Stimulated activated CD4-positive, alpha-beta T cell treated with anti-CD3 and anti-CD28 coated beads, Interleukin-1b, Interleukin-23, amount 100 ng/mL, for 24 hours (primary cell): Measurements from ENCODE around the gene ZNF778.

Experiments used
- DNase-seq, 4 experiments: peaks; one replicate each; pipeline ENCODE4 v3.0.0-alpha.2; 2020; ENCODE audit warnings: low read depth in 4 of 4, low spot score in 1 of 4

The ZNF778 gene

DNA sequence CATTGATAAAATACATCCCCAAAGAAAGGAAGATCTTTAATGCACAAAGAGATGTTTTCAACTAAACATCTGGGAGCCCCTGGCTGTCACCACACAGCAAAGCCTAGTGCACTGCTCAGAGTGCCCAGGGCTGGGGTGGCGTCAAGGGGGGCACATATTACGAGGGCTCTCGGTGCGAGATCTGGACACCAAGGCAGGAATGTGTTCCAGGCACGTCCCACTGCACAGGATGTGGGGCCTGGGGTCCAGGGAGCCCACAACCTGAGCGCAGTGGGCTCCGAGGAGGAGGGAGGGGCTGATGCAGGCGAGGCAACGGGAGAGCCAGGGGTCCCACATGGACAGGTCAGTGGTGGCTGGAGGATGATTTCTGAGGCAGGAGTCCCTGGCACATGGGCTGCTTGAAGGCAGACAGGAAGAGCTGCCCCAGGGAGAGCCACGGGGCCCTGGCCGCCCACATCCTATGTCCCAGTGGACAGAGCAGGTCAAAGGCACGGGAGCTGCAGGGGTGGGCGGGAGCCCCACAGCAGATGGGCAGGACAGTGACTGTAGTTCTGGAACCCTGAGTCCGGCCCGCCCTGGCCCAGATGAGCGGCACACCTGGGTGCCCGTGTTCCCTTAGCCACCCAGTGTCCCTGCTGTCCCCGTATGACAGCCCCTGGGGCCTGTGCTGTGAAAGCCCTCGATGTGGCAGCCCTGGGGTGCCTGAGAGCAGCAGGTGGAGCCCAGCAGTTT is 56.4 kb downstream of the ZNF778 start:
- no peak for DNase-seq

DNA sequence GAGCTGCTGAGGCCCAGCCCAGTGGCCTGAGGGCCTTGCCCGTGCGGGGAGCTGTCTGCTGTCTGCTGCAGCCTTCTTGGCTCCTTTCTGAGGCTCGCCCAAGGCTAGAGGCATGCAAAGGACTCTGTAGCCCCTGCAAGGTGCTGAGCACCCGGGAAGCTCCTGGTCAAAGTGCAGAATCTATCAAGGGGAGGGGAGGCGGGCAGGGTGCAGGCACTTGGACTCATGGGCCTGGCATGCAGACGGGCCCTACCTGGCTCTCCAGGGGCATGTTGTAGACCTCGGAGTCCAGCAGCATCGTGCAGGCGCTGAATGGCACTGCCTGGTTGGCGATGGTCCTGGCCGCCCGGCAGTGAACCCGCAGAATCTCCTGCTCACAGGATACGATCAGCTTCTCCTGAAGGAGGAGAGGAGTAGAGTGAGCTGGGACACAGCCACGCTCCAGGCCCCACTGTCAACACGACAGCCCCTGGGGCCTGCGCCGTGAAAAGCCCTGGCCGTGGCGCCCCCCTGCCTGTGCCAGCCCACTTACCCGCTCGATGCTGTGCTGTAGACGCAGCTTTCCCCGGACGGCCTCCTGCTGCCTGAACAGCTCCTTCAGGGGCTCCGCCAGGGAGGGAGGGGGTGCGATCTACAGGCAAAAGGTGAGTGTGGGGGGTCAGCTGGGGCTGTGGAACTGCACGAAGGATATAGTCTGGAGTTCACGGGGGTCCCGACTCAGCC is 57.2 kb downstream of the ZNF778 start:
- no peak for DNase-seq

DNA sequence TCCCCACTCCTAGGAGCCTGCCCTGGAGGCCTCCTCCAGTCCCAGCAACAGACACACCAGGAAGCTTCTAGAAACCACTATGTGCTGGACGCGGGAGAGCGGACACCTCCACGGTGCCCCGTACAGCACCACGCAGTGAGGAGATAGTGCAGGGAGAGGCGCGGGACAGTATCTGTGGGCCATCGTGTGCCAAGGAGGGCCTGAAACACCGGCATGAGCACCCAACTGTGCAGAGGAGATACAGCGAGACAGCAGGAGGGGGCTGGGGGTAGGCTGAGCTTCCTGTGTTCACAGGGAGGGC is 57.7 kb downstream of the ZNF778 start:
- no peak for DNase-seq

DNA sequence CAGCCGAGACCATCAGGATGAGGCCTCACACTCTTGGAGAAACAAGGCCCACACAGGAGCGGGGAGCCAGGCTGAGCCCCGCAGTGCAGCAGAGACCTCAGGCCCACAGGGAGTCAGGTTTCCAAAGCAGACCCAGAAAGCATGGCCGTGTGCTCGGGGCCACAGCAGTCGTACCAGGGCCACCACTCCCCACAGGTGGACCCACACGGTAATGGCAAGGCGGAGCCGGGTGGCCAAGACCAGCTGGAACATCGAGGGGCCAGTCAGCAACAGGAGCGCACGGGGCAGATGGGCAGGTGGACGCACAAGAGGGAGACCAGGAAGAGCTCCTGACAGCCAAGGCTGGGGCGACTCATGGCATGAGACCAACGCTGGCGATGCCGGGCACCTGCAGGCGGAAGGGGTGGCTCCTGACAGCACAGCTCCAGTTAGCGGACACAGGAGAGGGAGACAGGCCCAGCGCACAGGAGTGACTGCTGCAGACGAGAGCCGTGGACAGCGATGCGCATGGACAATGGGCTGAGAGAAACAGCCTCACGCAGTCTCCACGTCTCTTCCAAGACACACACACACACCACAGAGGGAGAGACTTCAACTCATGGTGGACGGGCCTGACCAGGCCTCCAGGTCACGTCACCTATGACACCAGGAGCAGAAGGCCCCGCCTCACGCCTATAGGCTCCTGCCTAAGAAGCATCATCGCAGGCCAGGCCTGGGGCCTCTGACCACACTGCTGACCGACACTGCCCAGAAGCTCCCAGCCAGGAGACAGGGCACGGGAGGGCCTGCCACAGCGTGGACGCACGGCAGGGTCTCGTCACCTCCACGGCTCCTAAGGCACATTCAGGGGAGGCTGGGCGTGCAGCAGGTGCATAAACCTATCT is 58.6 kb downstream of the ZNF778 start:
- no peak for DNase-seq

DNA sequence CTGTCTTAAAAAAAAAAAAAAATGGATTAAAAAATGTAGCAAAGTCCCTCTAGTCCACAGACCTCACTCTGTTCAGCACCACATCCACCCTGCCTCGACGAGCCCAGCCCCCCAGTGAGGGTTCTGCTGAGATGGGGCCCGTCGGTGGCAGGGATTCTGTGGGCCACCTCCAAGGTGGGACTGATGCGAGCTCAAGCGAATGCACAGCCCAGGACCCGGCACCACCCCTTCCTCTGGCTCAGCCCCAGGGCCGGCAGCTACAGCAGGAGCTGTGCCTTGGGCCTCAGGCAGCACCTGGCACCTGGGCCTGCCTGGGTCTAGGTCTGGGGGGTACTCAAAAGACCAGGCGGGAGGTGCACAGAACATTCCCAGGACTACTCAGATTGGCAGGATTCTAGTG is 59.5 kb downstream of the ZNF778 start:
- DNase-seq: no peak

DNA sequence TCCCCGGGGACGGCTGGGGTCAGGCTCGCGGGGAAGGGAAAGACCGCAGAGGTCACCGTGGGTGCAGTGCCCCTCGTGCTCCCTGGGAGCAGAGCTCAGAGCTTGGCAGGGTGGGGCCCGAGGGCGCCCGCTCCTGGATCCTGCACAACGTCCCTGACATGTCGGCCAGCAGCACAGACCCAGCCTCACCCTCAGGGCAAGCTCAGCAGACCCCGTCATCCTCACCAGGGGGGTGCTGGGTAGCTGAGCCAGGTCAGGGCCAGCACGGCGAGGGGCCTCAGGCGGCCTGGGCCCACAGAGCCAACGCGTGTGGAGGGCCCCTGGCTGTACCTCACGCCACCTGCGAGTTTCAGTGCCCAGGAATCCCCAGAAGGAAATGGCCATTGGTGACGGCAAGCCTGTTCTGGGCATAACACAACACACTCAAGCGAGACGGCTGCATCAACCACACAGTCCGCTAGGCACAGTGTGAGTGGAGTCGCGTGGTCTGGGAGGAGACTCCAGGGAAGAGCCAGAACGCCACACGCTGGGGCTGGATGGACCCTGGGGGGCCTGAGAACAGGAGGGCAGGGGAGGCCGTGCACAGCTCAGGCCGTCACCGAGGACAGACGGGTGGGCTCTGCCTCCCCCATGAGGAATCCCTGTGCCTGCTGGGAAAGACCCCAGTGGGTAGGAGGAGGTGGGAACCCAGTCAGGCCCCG is 60.3 kb downstream of the ZNF778 start:
- no peak for DNase-seq

DNA sequence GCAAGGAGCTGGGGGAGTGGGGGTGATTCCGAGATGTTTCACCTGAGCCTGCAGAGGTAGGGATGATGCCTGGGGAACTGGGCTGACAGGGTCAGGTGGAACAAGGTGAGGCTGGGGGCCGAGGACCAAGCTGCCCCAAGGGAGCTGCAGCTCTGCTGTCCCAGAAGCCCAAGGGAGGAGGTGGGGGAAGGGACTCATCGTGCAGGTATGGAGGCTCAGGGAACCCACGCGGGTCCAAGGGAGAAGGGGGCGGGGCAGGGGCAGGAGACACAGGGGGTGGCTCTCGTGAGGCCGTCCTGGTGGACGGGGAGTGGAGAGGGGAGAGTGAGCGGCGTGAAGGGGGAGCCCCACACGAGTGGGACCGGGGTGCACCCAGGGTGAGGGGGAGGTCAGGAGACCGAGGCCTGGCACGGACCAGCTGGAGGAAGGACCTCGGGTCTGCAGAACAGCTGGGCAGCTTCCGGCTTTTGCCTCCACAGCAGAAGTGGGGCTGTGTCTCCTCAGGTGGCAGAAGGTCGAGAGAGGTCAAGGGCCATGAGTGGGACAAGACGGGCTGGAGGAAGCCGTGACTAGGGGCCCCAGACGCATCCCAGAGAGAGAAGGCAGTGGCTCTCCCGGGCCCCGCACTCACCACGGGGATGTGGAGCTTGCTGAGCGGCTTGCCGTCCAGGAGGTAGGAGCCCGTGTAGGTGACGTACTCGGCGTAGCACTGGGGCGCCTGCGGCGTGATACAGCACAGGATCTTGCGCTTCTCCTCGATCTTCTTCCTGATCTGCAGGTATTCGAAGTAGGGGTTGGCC is 61.1 kb downstream of the ZNF778 start:
- no peak for DNase-seq

DNA sequence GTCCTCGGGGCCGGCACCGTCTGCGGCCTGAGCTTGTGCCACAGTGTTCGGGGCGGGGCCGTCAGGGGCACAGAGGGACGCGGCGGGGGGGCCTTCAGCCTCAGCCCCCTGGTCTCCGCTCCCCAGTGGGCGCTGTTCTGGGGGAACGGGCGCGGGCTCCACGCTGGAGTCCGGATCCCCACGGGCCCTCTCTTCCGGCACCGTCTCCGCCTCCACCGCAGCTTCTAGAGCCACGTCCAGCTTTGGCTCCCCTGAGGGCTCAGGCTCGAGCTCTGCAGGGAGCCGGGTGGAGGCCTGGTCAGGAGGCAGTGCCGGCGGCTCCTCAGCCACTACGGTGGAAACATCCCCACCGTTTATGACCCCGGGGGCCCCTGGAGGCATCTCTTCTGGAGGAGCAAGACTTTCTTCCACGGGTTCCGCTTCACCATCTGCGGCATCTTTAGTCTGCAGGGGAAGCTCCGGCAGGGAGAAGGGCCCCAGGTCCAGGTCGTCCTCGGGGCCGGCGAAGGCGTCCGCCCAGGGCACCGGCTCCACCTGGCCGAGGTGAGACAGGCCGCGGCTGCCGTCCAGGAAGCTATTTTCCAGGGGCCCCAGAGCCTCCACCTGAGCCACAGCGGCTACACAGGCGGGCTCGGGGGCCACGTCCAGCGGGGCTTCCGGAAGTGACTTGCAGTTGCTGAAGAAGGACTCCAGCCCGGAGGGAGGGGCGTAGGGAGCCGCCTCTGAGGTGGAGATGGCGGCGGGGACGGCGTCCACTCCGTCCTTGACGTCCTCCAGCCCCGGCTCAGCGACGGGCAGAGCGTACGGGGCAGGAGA is 62.4 kb downstream of the ZNF778 start:
- DNase-seq: no peak

DNA sequence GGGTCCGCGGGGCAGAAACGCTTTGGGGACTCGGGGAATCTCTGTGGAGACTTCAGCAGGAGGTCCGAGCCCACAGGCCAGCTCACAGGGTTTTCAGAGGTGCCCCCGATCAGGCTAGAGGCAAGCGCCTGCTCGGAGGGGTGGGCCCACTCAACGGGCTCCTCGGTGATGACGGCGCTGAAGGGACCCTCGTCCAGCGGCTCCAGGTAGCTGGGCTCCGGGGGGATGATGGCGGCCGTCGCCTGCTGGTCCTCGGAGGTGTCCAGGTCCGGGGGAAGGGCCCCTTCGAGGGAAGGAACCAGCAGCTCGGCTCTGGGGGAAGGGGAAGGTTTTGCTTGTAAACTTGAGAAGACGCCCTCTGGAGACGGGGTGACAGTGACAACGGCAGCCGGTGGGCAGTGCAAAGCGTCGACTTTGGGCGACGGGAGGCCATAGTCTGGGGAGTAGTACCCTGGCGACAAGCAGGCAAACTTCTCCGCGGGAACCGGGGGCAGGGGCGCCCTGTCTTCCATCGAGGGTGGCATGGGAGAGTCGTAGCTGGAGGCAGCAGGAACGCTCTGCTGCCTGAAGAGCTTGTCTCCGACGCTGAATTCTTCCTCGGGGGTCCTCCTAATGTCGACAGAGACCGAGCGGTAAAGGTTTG is 63.2 kb downstream of the ZNF778 start:
- no peak for DNase-seq

DNA sequence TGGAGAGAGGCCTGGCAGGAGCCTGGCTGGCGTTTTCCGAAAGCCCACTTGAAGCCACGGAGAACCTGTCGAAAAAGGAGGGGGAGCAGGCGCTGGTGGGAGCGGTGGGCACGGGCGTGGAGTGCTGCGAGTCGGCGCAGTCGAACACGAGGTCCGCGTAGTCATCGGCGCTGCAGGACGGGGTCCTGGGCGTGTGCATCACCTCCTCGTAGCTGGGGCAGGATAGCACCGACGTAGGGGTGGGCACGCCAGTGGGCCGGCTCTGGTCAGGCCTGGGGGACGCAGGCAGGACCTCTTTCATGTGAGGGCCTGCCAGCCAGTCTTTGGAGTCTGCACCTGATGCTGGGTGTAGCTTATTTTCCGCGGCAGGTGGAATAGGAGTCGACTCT is 63.7 kb downstream of the ZNF778 start:
- DNase-seq: no peak

DNA sequence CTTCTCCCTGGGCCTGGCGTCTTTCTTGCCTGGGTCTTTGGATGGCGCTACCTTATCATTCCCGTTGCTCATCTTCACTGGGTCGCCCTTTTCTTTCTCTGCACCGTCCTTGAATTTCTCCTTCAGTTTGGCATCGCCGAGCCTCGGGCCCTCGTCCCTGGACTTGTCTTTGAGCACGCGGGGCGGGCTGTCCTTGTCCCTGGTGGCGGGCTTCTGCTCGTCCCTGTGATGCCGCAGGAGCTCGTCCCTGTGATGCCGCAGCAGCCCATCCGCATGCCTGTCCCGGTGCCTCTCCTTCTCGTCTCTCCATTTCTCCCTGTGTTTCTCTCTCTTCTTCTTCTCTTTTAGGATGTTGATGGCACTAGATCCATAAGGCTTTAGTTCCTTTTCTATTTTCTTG is 64.3 kb downstream of the ZNF778 start:
- no peak for DNase-seq

DNA sequence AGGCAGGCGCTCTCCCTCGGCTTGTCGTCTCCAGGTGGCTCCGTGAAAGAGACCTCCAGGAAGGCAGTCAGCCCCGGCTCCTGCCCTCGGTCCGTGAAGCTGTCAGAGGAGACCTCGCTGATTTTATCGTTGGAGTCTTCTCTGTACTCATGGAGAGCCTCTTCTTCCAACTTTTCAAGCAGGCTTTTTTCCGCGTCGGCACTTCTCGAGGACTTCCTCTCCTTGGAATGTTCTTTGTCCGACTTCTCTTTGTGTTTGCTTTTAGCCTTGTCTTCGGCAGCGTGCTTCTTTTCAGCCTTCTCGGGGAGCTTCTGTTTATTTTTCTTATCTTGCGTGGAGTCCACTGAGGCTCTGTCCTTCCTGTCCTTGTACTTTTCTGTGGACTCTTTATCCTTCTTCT is 65.0 kb downstream of the ZNF778 start:
- no peak for DNase-seq

DNA sequence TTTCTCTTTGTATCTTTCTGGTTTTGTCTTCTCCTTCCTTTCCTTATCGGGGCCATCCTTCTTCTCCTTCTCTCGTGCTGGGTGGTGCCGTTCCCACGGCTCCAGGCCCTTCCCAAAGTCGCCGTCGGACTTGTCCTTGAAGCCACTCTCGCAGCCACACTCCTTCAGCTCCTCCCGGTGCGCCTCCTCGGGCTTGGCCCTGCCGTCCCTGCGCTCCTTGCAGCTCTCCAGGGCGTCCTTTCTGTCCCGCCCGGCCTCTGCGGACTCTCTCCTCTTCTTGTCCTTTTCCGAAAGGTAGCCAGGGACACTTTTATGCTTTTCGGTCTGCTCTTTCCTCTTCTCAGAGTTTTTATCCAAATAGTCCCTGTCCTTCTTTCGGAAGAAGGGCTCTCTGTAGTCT is 65.9 kb downstream of the ZNF778 start:
- DNase-seq: no peak

DNA sequence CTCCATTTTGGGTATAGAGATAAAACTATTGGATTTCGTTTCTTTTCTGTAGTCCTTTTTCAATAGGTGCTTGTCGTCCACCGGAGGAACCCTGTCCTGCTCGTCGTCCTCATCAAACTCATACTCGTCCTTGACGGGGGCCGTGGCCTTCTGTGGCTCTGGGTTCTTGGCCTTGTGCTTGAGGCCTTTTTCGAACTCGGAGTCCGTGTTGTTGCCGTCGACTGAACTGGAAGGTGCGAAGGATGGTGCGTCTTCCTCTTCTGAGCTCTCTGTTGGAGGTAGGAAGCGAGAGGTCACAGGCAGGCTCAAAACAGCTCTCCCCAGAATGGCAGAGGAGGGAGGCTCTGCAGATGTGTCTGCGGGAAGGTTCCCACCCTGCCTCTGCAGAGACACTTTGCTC is 67.9 kb downstream of the ZNF778 start:
- DNase-seq: no peak

DNA sequence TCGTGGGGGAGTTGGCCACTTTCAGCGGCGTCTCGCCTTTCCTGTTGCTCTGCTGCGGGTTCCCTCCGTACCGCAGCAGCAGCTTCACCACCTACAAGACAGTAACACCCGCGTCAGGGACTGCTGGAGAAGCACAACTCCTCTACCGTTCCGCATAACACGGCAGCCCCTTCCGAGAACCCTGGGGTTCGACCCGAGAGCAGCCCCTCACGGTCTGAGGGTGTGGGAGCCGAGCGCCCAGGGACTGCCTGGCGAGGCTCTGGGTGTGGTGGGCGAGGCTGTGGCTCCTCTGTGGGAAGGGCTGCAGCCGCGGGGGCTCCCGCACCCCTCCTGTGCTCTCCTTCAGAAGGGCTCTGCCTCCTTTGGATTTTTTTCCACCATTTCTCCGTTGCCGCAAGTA is 68.6 kb downstream of the ZNF778 start:
- no peak for DNase-seq
